ENCODE results near the gene ZNF827.

- TF ChIP-seq CTCF (IDR thresholded peaks at IDR 0.05; ENCODE audit: poor library complexity, severe bottlenecking) (no peak), EP300 (conservative IDR thresholded peaks at IDR 0.05; ENCODE audit: poor library complexity, severe bottlenecking) (no peak)
Observed at GRCh38 chr4:145797278-145797677, 141.3 kb downstream of the ZNF827 start.

All from neural cell (in vitro differentiated cells).